H9 (cell line): Measurements from ENCODE around the gene IRAG1. TPM values are rescaled to one million over a fixed set of nuclear protein-coding genes. Genes with fewer than 3 reads are reported as not detected.
A peak's percentile ranks its signal among the peaks of the same experiment; 100 is the strongest.

Experiments
- DNase-seq: peaks from one replicate; pipeline ENCODE4 v3.0.0-alpha.2; 2017
- H2AFZ ChIP-seq: one replicate; pipeline ENCODE4 v1.6.1; 2013; ENCODE audit warnings: mild to moderate bottlenecking, low read length, control low read depth, moderate library complexity
- H2AK5ac ChIP-seq: 2 replicates; pipeline ENCODE4 v1.6.1; 2013; ENCODE audit warnings: low read length, control low read depth, mixed read lengths; ENCODE audit not compliant: insufficient read length
- H2BK120ac ChIP-seq: one replicate; pipeline ENCODE4 v1.6.1; 2013; ENCODE audit warnings: low read depth, mild to moderate bottlenecking, low read length, control low read depth, inconsistent platforms; ENCODE audit not compliant: poor library complexity, severe bottlenecking
- H2BK12ac ChIP-seq: 2 replicates; pipeline ENCODE4 v1.6.1; 2013; ENCODE audit warnings: low read length, control low read depth, mixed read lengths, low read depth; ENCODE audit not compliant: insufficient read length
- H2BK15ac ChIP-seq: 2 replicates; pipeline ENCODE4 v1.6.1; 2013; ENCODE audit warnings: low read depth, low read length, control low read depth
- H2BK20ac ChIP-seq: one replicate; pipeline ENCODE4 v1.6.1; 2013; ENCODE audit warnings: low read depth, mild to moderate bottlenecking, low read length, control low read depth, inconsistent platforms; ENCODE audit not compliant: poor library complexity, severe bottlenecking
- H2BK5ac ChIP-seq: 2 replicates; pipeline ENCODE4 v1.6.1; 2013; ENCODE audit warnings: low read length, control low read depth, mixed read lengths; ENCODE audit not compliant: insufficient read length
- H3K14ac ChIP-seq: 2 replicates; pipeline ENCODE4 v1.6.1; 2013; ENCODE audit warnings: low read length, control low read depth; ENCODE audit not compliant: insufficient read depth
- H3K18ac ChIP-seq: 2 replicates; pipeline ENCODE4 v1.6.1; 2013; ENCODE audit warnings: low read depth, mild to moderate bottlenecking, mixed read lengths, low read length, control low read depth; ENCODE audit not compliant: insufficient read length
- H3K23ac ChIP-seq: 2 replicates; pipeline ENCODE4 v1.6.1; 2013; ENCODE audit warnings: low read length, control low read depth, mixed read lengths, low read depth; ENCODE audit not compliant: insufficient read length
- H3K23me2 ChIP-seq: 2 replicates; pipeline ENCODE4 v1.6.1; 2013; ENCODE audit warnings: low read depth, mild to moderate bottlenecking, mixed read lengths, low read length, control low read depth; ENCODE audit not compliant: insufficient read length, poor library complexity, severe bottlenecking
- H3K27ac ChIP-seq: 2 replicates; pipeline ENCODE4 v1.5.1; 2013; ENCODE audit warnings: low read length, control low read depth, mixed read lengths, low read depth; ENCODE audit not compliant: insufficient read length
- H3K27me3 ChIP-seq: 2 replicates; pipeline ENCODE4 v1.6.1; 2013; ENCODE audit warnings: low read length, control low read depth, inconsistent platforms; ENCODE audit not compliant: insufficient read depth
- H3K4ac ChIP-seq: 2 replicates; pipeline ENCODE4 v1.6.1; 2013; ENCODE audit warnings: low read depth, mild to moderate bottlenecking, control low read depth, inconsistent platforms, low read length, moderate library complexity
- H3K4me1 ChIP-seq: 2 replicates; pipeline ENCODE4 v1.6.1; 2013; ENCODE audit warnings: low read length, control low read depth, inconsistent platforms; ENCODE audit not compliant: insufficient read depth
- H3K4me2 ChIP-seq: 2 replicates; pipeline ENCODE4 v1.6.1; 2013; ENCODE audit warnings: low read length, control low read depth, mixed read lengths; ENCODE audit not compliant: insufficient read length, insufficient read depth
- H3K56ac ChIP-seq: 2 replicates; pipeline ENCODE4 v1.6.1; 2013; ENCODE audit warnings: low read depth, mild to moderate bottlenecking, mixed read lengths, low read length, control low read depth; ENCODE audit not compliant: insufficient read length
- H3K79me1 ChIP-seq: 2 replicates; pipeline ENCODE4 v1.6.1; 2013; ENCODE audit warnings: low read depth, mild to moderate bottlenecking, moderate library complexity, low read length, control low read depth, inconsistent platforms; ENCODE audit not compliant: insufficient read depth, poor library complexity, severe bottlenecking
- H3K79me2 ChIP-seq: 2 replicates; pipeline ENCODE4 v1.6.1; 2013; ENCODE audit warnings: low read length, control low read depth, inconsistent platforms; ENCODE audit not compliant: insufficient read depth
- H3K9ac ChIP-seq: 2 replicates; pipeline ENCODE4 v1.6.1; 2013; ENCODE audit warnings: low read length, control low read depth, mixed read lengths; ENCODE audit not compliant: insufficient read length; ENCODE audit errors: extremely low read depth
- H3K9me3 ChIP-seq: one replicate; pipeline ENCODE4 v1.6.1; 2013; ENCODE audit warnings: low read depth, low read length, inconsistent platforms; ENCODE audit not compliant: control insufficient read depth
- H3T11ph ChIP-seq: one replicate; pipeline ENCODE4 v1.6.1; 2013; ENCODE audit warnings: mild to moderate bottlenecking, low read length, control low read depth, inconsistent platforms
- H4K20me1 ChIP-seq: one replicate; pipeline ENCODE4 v1.6.1; 2013; ENCODE audit not compliant: control insufficient read depth, insufficient read length, insufficient read depth
- H4K5ac ChIP-seq: 2 replicates; pipeline ENCODE4 v1.6.1; 2013; ENCODE audit warnings: low read depth, mild to moderate bottlenecking, mixed read lengths, low read length, control low read depth; ENCODE audit not compliant: insufficient read length
- H4K8ac ChIP-seq: replicated peaks from 2 replicates; pipeline ENCODE4 v1.6.1; 2013; ENCODE audit warnings: low read length, control low read depth, mixed read lengths, low read depth; ENCODE audit not compliant: insufficient read length
- H4K91ac ChIP-seq: 2 replicates; pipeline ENCODE4 v1.6.1; 2013; ENCODE audit warnings: low read depth, mild to moderate bottlenecking, moderate library complexity, mixed read lengths, low read length, control low read depth; ENCODE audit not compliant: insufficient read length
- H3K27ac Mint-ChIP-seq, 3 experiments: 2 replicates in 2 of 3; 3 replicates in 1 of 3; pipeline ENCODE4 v1.8.0; 2020 to 2021; ENCODE audit warnings: mixed read lengths in 3 of 3, mild to moderate bottlenecking in 1 of 3, moderate library complexity in 1 of 3
- H3K27me3 Mint-ChIP-seq: 2 replicates; pipeline ENCODE4 v1.8.0; 2021; ENCODE audit warnings: low read depth, mild to moderate bottlenecking, moderate library complexity, mixed read lengths
- H3K36me3 Mint-ChIP-seq, 3 experiments: 2 replicates in 2 of 3; 3 replicates in 1 of 3; pipeline ENCODE4 v1.8.0; 2020 to 2021; ENCODE audit warnings: low read depth in 3 of 3, mixed read lengths in 3 of 3; ENCODE audit not compliant: insufficient read depth in 1 of 3
- H3K4me1 Mint-ChIP-seq, 2 experiments: 2 replicates each; pipeline ENCODE4 v1.8.0; 2020; ENCODE audit warnings: mixed read lengths in 2 of 2
- H3K4me3 Mint-ChIP-seq, 2 experiments: 2 replicates in 1 of 2; 3 replicates in 1 of 2; pipeline ENCODE4 v1.8.0; 2020 to 2021; ENCODE audit warnings: mild to moderate bottlenecking in 2 of 2, mixed read lengths in 2 of 2, moderate library complexity in 1 of 2
- H3K9me3 Mint-ChIP-seq, 2 experiments: 2 replicates in 1 of 2; 3 replicates in 1 of 2; pipeline ENCODE4 v1.8.0; 2020; ENCODE audit warnings: mild to moderate bottlenecking in 2 of 2, mixed read lengths in 2 of 2, moderate library complexity in 1 of 2
- WGBS: extraction: QIAGEN DNeasy Blood & Tissue Kit; methylation state at CpG from one replicate; pipeline ENCODE4 v1.1.7; 2013; ENCODE audit warnings: missing lambda C conversion rate, low lambda C conversion rate, mixed read lengths; ENCODE audit not compliant: insufficient read length; ENCODE audit errors: extremely low coverage; 5-methylcytosine and 5-hydroxymethylcytosine counted together
- total RNA-seq: library from RNA; stranded (reverse); gene quantifications from 2 replicates; pipeline ENCODE4 v1.2.1, GENCODE V29; 2021
- TF ChIP-seq, protein P1 (sequence below): fragments of 200-600 bp; sonication (generic); conservative IDR thresholded peaks from 3 replicates; pipeline ENCODE4 v1.8.0; 2021; ENCODE audit warnings: antibody characterized with exemption, mild to moderate bottlenecking

Gene IRAG1
- total RNA-seq, 1 experiment from 2014 or later, result 2.4 TPM

DNA sequence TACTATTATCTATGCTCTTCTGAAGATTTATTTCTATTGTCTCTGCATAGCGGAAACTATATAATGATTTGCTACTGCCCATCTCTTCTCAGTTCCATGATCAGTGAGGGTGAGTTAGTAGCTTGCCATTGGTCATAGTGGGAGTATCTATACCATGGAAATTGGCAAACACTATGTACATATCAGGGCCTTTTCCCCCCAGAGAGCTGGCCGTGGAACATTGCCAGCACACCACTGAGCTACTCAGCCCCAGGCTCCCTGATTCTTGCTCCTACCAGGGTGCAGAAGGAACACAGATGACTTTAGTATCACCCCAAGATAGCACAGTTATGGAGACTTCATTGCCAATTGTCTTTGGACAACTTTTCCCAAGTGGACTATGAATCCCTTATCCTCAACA, 33.2 kb downstream of the IRAG1 start:
- H3K79me2 ChIP-seq, result no peaks in the 10 kb centered on the region
- no peak overlapping the region for H2AFZ ChIP-seq
- DNase-seq, result no peak
- no peaks in the 10 kb centered on the region for H3K4me1 ChIP-seq
- H3K4ac ChIP-seq, result no peak overlapping the region
- H3K9ac ChIP-seq, result no peak overlapping the region
- no peak overlapping the region for H2BK15ac ChIP-seq
- H3K9me3 Mint-ChIP-seq, result no peaks in the 10 kb centered on the region
- no peaks in the 10 kb centered on the region for H3K79me1 ChIP-seq
- peak overlapping the region in 1 of 3 experiments; percentile 40; a peak in 2 of 7 replicates for H3K27ac Mint-ChIP-seq
- no CpG with 5 or more reads among the region's 2 CpGs for WGBS
- H3K18ac ChIP-seq, result no peak overlapping the region
- H3T11ph ChIP-seq, result no peak overlapping the region
- no peaks in the 10 kb centered on the region for H3K27me3 Mint-ChIP-seq
- no peak overlapping the region for H3K4me2 ChIP-seq
- H4K5ac ChIP-seq, result no peak overlapping the region
- TF ChIP-seq, protein P1, sequence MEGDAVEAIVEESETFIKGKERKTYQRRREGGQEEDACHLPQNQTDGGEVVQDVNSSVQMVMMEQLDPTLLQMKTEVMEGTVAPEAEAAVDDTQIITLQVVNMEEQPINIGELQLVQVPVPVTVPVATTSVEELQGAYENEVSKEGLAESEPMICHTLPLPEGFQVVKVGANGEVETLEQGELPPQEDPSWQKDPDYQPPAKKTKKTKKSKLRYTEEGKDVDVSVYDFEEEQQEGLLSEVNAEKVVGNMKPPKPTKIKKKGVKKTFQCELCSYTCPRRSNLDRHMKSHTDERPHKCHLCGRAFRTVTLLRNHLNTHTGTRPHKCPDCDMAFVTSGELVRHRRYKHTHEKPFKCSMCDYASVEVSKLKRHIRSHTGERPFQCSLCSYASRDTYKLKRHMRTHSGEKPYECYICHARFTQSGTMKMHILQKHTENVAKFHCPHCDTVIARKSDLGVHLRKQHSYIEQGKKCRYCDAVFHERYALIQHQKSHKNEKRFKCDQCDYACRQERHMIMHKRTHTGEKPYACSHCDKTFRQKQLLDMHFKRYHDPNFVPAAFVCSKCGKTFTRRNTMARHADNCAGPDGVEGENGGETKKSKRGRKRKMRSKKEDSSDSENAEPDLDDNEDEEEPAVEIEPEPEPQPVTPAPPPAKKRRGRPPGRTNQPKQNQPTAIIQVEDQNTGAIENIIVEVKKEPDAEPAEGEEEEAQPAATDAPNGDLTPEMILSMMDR, result no peak
- H3K56ac ChIP-seq, result no peak overlapping the region
- no peaks in the 10 kb centered on the region for H3K9me3 ChIP-seq
- peaks cover 9 to 14% of the 10 kb centered on the region in 2 experiments for H3K4me1 Mint-ChIP-seq
- no peak overlapping the region for H4K8ac ChIP-seq
- no peak overlapping the region for H4K91ac ChIP-seq
- H3K14ac ChIP-seq, result no peak overlapping the region
- H2BK20ac ChIP-seq, result no peak overlapping the region
- no peak overlapping the region for H3K23ac ChIP-seq
- H3K27me3 ChIP-seq, result no peaks in the 10 kb centered on the region
- no peak overlapping the region for H2BK5ac ChIP-seq
- H3K4me3 Mint-ChIP-seq, result no peak overlapping the region
- no peak overlapping the region for H2AK5ac ChIP-seq
- no peak overlapping the region for H2BK120ac ChIP-seq
- H3K23me2 ChIP-seq, result no peaks in the 10 kb centered on the region
- H4K20me1 ChIP-seq, result no peaks in the 10 kb centered on the region
- no peaks in the 10 kb centered on the region; a peak in 1 of 7 replicates for H3K36me3 Mint-ChIP-seq
- H2BK12ac ChIP-seq, result no peak overlapping the region
- no peak overlapping the region for H3K27ac ChIP-seq
